BLaER1 (cell line): Measurements from ENCODE around the gene CTBP1.
A peak's percentile ranks its signal among the peaks of the same experiment; 100 is the strongest.
"Not testable (repeated sequence)": the region's sequence is repeated elsewhere in the genome, so short reads cannot be mapped to it uniquely, and the experiment has no call there.

ENCODE experiments used
- H3K27ac ChIP-seq: shearing (Covaris generic); formaldehyde crosslinking; 2 replicates; pipeline ENCODE4 v1.8.1; 2022
- H3K27me3 ChIP-seq: shearing (Covaris generic); formaldehyde crosslinking; 2 replicates; pipeline ENCODE4 v1.8.1; 2022
- H3K36me3 ChIP-seq: shearing (Covaris generic); formaldehyde crosslinking; 2 replicates; pipeline ENCODE4 v1.8.1; 2022
- H3K4me1 ChIP-seq: shearing (Covaris generic); formaldehyde crosslinking; 2 replicates; pipeline ENCODE4 v1.8.1; 2022
- H3K4me2 ChIP-seq: shearing (Covaris generic); formaldehyde crosslinking; 2 replicates; pipeline ENCODE4 v1.8.1; 2022
- H3K4me3 ChIP-seq: shearing (Covaris generic); formaldehyde crosslinking; 2 replicates; pipeline ENCODE4 v1.8.1; 2022
- H3K9ac ChIP-seq: shearing (Covaris generic); formaldehyde crosslinking; 2 replicates; pipeline ENCODE4 v1.8.1; 2022
- H3K9me3 ChIP-seq: shearing (Covaris generic); formaldehyde crosslinking; 2 replicates; pipeline ENCODE4 v1.8.1; 2022
- H4K20me1 ChIP-seq: shearing (Covaris generic); formaldehyde crosslinking; 2 replicates; pipeline ENCODE4 v1.8.1; 2022
- Cebpa-rat ChIP-seq: shearing (Covaris generic); IDR thresholded peaks from 2 replicates; pipeline ENCODE4 v1.8.1; 2022

CTBP1 gene

GRCh38 chr4:1293531-1293941, 44.6 kb upstream of the CTBP1 start:
- Histone ChIP-seq H3K4me1 (peaks cover 55% of the 10 kb centered on the region), H3K9ac (peak overlapping the region; percentile 21; the same call in 1 of the 2 replicates), H3K27me3 (no peaks in the 10 kb centered on the region), H3K9me3 (no peaks in the 10 kb centered on the region), H3K36me3 (peaks cover 44% of the 10 kb centered on the region), H3K4me2 (peak overlapping the region; percentile 31), H4K20me1 (peaks cover 84% of the 10 kb centered on the region), H3K27ac (no peak overlapping the region; the same call in 1 of the 2 replicates), H3K4me3 (no peak overlapping the region)
- no peak for TF ChIP-seq Cebpa-rat

GRCh38 chr4:1292703-1293011, 43.7 kb upstream of the CTBP1 start:
- not testable (repeated sequence) for H3K27me3 ChIP-seq, H3K27ac ChIP-seq, H3K4me3 ChIP-seq, H3K9me3 ChIP-seq
- H3K36me3 ChIP-seq = peaks cover 35% of the 10 kb centered on the region
- H3K9ac ChIP-seq = peak overlapping the region; percentile 39; the same call in 1 of the 2 replicates
- H3K4me2 ChIP-seq = peak overlapping the region; percentile 99
- H3K4me1 ChIP-seq = peaks cover 56% of the 10 kb centered on the region
- H4K20me1 ChIP-seq = peaks cover 75% of the 10 kb centered on the region

GRCh38 chr4:1291996-1292702, 43.2 kb upstream of the CTBP1 start:
- Histone ChIP-seq H3K9ac (peak overlapping the region; percentile 39; the same call in 1 of the 2 replicates), H3K4me1 (peaks cover 56% of the 10 kb centered on the region), H3K27ac (no peak overlapping the region), H3K36me3 (peaks cover 30% of the 10 kb centered on the region), H3K4me3 (no peak overlapping the region), H3K4me2 (peak overlapping the region; percentile 99), H3K27me3 (no peaks in the 10 kb centered on the region), H4K20me1 (peaks cover 70% of the 10 kb centered on the region), H3K9me3 (0 out of 2 replicates have a peak, but pooled peaks cover 9% of the 10 kb centered on the region)
- no peak for TF ChIP-seq Cebpa-rat

GRCh38 chr4:1291091-1291490, 42.2 kb upstream of the CTBP1 start:
- Histone ChIP-seq H3K4me1 (peaks cover 56% of the 10 kb centered on the region), H3K4me2 (peak overlapping the region; percentile 99), H3K36me3 (peaks cover 23% of the 10 kb centered on the region), H3K27me3 (no peaks in the 10 kb centered on the region), H3K27ac (peak overlapping the region; percentile 95; the same call in 1 of the 2 replicates), H3K9ac (peak overlapping the region; percentile 96), H4K20me1 (peaks cover 60% of the 10 kb centered on the region), H3K4me3 (peak overlapping the region; percentile 97), H3K9me3 (peaks cover 20% of the 10 kb centered on the region)
- TF ChIP-seq Cebpa-rat = no peak

GRCh38 chr4:1290165-1290977, 41.4 kb upstream of the CTBP1 start:
- no peak for TF ChIP-seq Cebpa-rat
- peak overlapping the region; percentile 99 for H3K4me2 ChIP-seq
- peak overlapping the region; percentile 96 for H3K9ac ChIP-seq
- peaks cover 27% of the 10 kb centered on the region for H3K9me3 ChIP-seq
- peaks cover 56% of the 10 kb centered on the region for H3K4me1 ChIP-seq
- peaks cover 55% of the 10 kb centered on the region for H4K20me1 ChIP-seq
- no peaks in the 10 kb centered on the region for H3K27me3 ChIP-seq
- H3K36me3 ChIP-seq = peaks cover 28% of the 10 kb centered on the region
- peak overlapping the region; percentile 95 for H3K27ac ChIP-seq
- H3K4me3 ChIP-seq = peak overlapping the region; percentile 97

- Histone ChIP-seq H4K20me1 (peaks cover 46% of the 10 kb centered on the region), H3K27ac (peak within 1 kb of the TSS; percentile 95), H3K27me3 (no peaks in the 10 kb centered on the region), H3K9me3 (peaks cover 30% of the 10 kb centered on the region), H3K4me3 (peak within 1 kb of the TSS; percentile 97), H3K9ac (peak within 1 kb of the TSS; percentile 96), H3K36me3 (peaks cover 22% of the 10 kb centered on the region), H3K4me1 (peaks cover 49% of the 10 kb centered on the region), H3K4me2 (peak within 1 kb of the TSS; percentile 99)
- no peak for TF ChIP-seq Cebpa-rat
Observed at GRCh38 chr4:1289207-1290164, 40.6 kb upstream of the CTBP1 start, which contains the start of gene MAEA. Gene MAEA, plus strand, starts transcription at chr4:1289891. Its CDS starts 23 bp downstream, at chr4:1289914.

- Histone ChIP-seq H3K4me2 (peak overlapping the region; percentile 91), H3K27ac (peak overlapping the region; percentile 84)
Observed at GRCh38 chr4:1288786-1289185, 39.9 kb upstream of the CTBP1 start.

GRCh38 chr4:1285790-1286553, 37.0 kb upstream of the CTBP1 start:
- H4K20me1 ChIP-seq = peaks cover 11% of the 10 kb centered on the region
- H3K9me3 ChIP-seq = peaks cover 30% of the 10 kb centered on the region
- peaks cover 15% of the 10 kb centered on the region for H3K4me1 ChIP-seq
- H3K9ac ChIP-seq = no peak overlapping the region
- H3K27ac ChIP-seq = no peak overlapping the region
- peaks cover 7% of the 10 kb centered on the region; the same call in 1 of the 2 replicates for H3K36me3 ChIP-seq
- H3K4me3 ChIP-seq = no peak overlapping the region
- H3K27me3 ChIP-seq = no peaks in the 10 kb centered on the region
- H3K4me2 ChIP-seq = no peak overlapping the region
- no peak for TF ChIP-seq Cebpa-rat

More at GRCh38 chr4:1288786-1289185, 39.9 kb upstream of the CTBP1 start:
- TF ChIP-seq Cebpa-rat = no peak
- Histone ChIP-seq H3K36me3 (peaks cover 21% of the 10 kb centered on the region), H3K27me3 (no peaks in the 10 kb centered on the region), H3K9ac (peak overlapping the region; percentile 96), H3K9me3 (peaks cover 30% of the 10 kb centered on the region), H4K20me1 (peaks cover 39% of the 10 kb centered on the region), H3K4me1 (peaks cover 42% of the 10 kb centered on the region), H3K4me3 (peak overlapping the region; percentile 97)
